HCT116 (cell line): ENCODE results near the gene ARHGEF40. TPM values are rescaled to one million over a fixed set of nuclear protein-coding genes. Genes with fewer than 3 reads are reported as not detected.

Source experiments
- ATAC-seq: fragments of 200-7000 bp; cut with Tn5 transposase; 2 replicates; pipeline ENCODE4 v1.9.1; 2020; ENCODE audit warnings: mild to moderate bottlenecking, moderate library complexity
- BruUV-seq: library from RNA; stranded (reverse); fragments of 400-500 nt; replicated peaks from 2 replicates; lab custom pipeline; 2021; lab: Mats Ljungman, UMichigan
- CTCF ChIA-PET: fragments of 300-600 bp; sonication (Branson Sonifier 250); formaldehyde crosslinking; loops from one replicate; lab custom pipeline; 2021; ENCODE audit warnings: antibody characterized with exemption; lab: Charles Lee
- POLR2A ChIA-PET: fragments of 300-600, 350-600 bp; sonication (Branson Sonifier 250); formaldehyde crosslinking; loops from one replicate; lab custom pipeline; 2021; ENCODE audit warnings: antibody characterized with exemption; lab: Charles Lee
- RAD21 ChIA-PET, 2 experiments: fragments of 300-600 bp; sonication (Branson Sonifier 250); formaldehyde crosslinking; loops; one replicate each; lab custom pipeline; 2023; ENCODE audit warnings: low total read pairs in 2 of 2; ENCODE audit not compliant: uncharacterized antibody in 2 of 2, unreplicated experiment in 2 of 2, low non-redundant PET in 1 of 2; lab: Charles Lee
- DNase-seq: peaks from one replicate; pipeline ENCODE4 v3.0.0-alpha.2; 2010; ENCODE audit warnings: low read depth, low spot score
- H2AFZ ChIP-seq: fragments of 200-600 bp; shearing (Covaris generic), sonication (generic); 2 replicates; pipeline ENCODE4 v1.6.1; 2017; ENCODE audit warnings: low read depth, mixed run types, mixed read lengths, antibody characterized with exemption, low read length; ENCODE audit not compliant: poor library complexity, severe bottlenecking
- H3K27ac ChIP-seq: 2 replicates; pipeline ENCODE4 v1.5.1; 2012; ENCODE audit warnings: low read depth, low read length
- H3K27me3 ChIP-seq: fragments of 200-600 bp; sonication (generic); 2 replicates; pipeline ENCODE4 v1.6.1; 2016; ENCODE audit warnings: mixed run types, low read length, mixed read lengths; ENCODE audit not compliant: insufficient read depth
- H3K36me3 ChIP-seq, 2 experiments: fragments of 200-500 bp in 1 of 2; fragments of 200-600 bp in 1 of 2; sonication (Bioruptor generic) in 1 of 2; sonication (generic) in 1 of 2; 2 replicates each; pipeline versions ENCODE4 v1.5.1 to v1.6.1; 2014 to 2016; ENCODE audit warnings: low read length in 2 of 2, inconsistent platforms in 1 of 2, mixed read lengths in 1 of 2, mixed run types in 1 of 2; ENCODE audit not compliant: insufficient read depth in 2 of 2, control insufficient read depth in 1 of 2
- H3K4me1 ChIP-seq, 2 experiments: fragments of 200-600 bp in 1 of 2; sonication (generic) in 1 of 2; 2 replicates each; pipeline versions ENCODE4 v1.5.1 to v1.6.1; 2012 to 2017; ENCODE audit warnings: low read length in 2 of 2, inconsistent platforms in 1 of 2, mild to moderate bottlenecking in 1 of 2, mixed read lengths in 1 of 2, mixed run types in 1 of 2, moderate library complexity in 1 of 2; ENCODE audit not compliant: insufficient read depth in 2 of 2, control insufficient read depth in 1 of 2
- H3K4me2 ChIP-seq: fragments of 200-600 bp; sonication (generic); 2 replicates; pipeline ENCODE4 v1.6.1; 2017; ENCODE audit warnings: mixed run types, low read length, mixed read lengths
- H3K4me3 ChIP-seq, 2 experiments: fragments of 200-600 bp in 1 of 2; sonication (generic) in 1 of 2; replicated peaks in 1 of 2; 2 replicates each; pipeline ENCODE4 v1.5.1; 2011 to 2016; ENCODE audit warnings: low read length in 2 of 2, control low read depth in 1 of 2, low read depth in 1 of 2, mild to moderate bottlenecking in 1 of 2, mixed read lengths in 1 of 2, mixed run types in 1 of 2
- H3K79me2 ChIP-seq: fragments of 200-600 bp; sonication (generic); 2 replicates; pipeline ENCODE4 v1.6.1; 2017; ENCODE audit warnings: mild to moderate bottlenecking, mixed run types, low read length, moderate library complexity, mixed read lengths; ENCODE audit not compliant: insufficient read depth
- H3K9ac ChIP-seq: fragments of 200-600 bp; sonication (generic); 2 replicates; pipeline ENCODE4 v1.6.1; 2016; ENCODE audit warnings: low read length, mixed read lengths
- H3K9me2 ChIP-seq: fragments of 200-600 bp; sonication (generic), shearing (Covaris generic); 2 replicates; pipeline ENCODE4 v1.6.1; 2017; ENCODE audit warnings: mixed run types, mild to moderate bottlenecking, moderate library complexity; ENCODE audit not compliant: insufficient read depth
- H3K9me3 ChIP-seq, 2 experiments: fragments of 200-500 bp in 1 of 2; fragments of 200-600 bp in 1 of 2; sonication (Bioruptor generic) in 1 of 2; sonication (generic) in 1 of 2; 2 replicates each; pipeline ENCODE4 v1.6.1; 2014 to 2017; ENCODE audit warnings: low read length in 2 of 2, mixed read lengths in 2 of 2, inconsistent platforms in 1 of 2, low read depth in 1 of 2, mild to moderate bottlenecking in 1 of 2, mixed run types in 1 of 2, moderate library complexity in 1 of 2; ENCODE audit not compliant: control insufficient read depth in 1 of 2, insufficient read depth in 1 of 2
- H4K20me1 ChIP-seq: fragments of 200-600 bp; sonication (generic), shearing (Covaris generic); 2 replicates; pipeline ENCODE4 v1.6.1; 2017; ENCODE audit warnings: mixed run types, mild to moderate bottlenecking, moderate library complexity; ENCODE audit not compliant: insufficient read depth
- CEBPB ChIP-seq: IDR thresholded peaks from 2 replicates; pipeline ENCODE4 v1.6.1; 2012; ENCODE audit warnings: low read depth
- ELF1 ChIP-seq: IDR thresholded peaks from 2 replicates; pipeline ENCODE4 v1.6.1; 2012; ENCODE audit warnings: low read depth, borderline replicate concordance
- EZH2 ChIP-seq: fragments of 200-600 bp; sonication (generic); IDR thresholded peaks from 2 replicates; pipeline ENCODE4 v1.6.1; 2017; ENCODE audit warnings: antibody characterized with exemption, mixed run types
- EZH2phosphoT487 ChIP-seq: fragments of 200-600 bp; IDR thresholded peaks from 2 replicates; pipeline ENCODE4 v1.6.1; 2018; ENCODE audit warnings: antibody characterized with exemption, borderline replicate concordance
- FOSL1 ChIP-seq: IDR thresholded peaks from 2 replicates; pipeline ENCODE4 v1.6.1; 2012; ENCODE audit warnings: low read depth
- POLR2A ChIP-seq: IDR thresholded peaks from 2 replicates; pipeline ENCODE4 v1.7.0; 2011; ENCODE audit warnings: borderline replicate concordance; ENCODE audit not compliant: insufficient read depth, insufficient read length; ENCODE audit errors: extremely low read depth
- POLR2AphosphoS5 ChIP-seq: IDR thresholded peaks from 2 replicates; pipeline ENCODE4 v1.6.1; 2011; ENCODE audit warnings: mild to moderate bottlenecking, low read depth, low read length, moderate library complexity
- RAD21 ChIP-seq: IDR thresholded peaks from 2 replicates; pipeline ENCODE4 v1.6.1; 2012; ENCODE audit warnings: low read depth, mild to moderate bottlenecking
- SIN3A ChIP-seq: IDR thresholded peaks from 2 replicates; pipeline ENCODE4 v1.6.1; 2012; ENCODE audit warnings: low read depth
- SP1 ChIP-seq: IDR thresholded peaks from 2 replicates; pipeline ENCODE4 v1.6.1; 2012; ENCODE audit warnings: low read depth
- SRF ChIP-seq: IDR thresholded peaks from 2 replicates; pipeline ENCODE4 v1.6.1; 2012; ENCODE audit warnings: low read depth
- TCF7L2 ChIP-seq: IDR thresholded peaks from 2 replicates; pipeline ENCODE4 v1.7.0; 2011; ENCODE audit warnings: borderline replicate concordance, inconsistent platforms; ENCODE audit not compliant: insufficient read depth, insufficient read length; ENCODE audit errors: extremely low read depth
- YY1 ChIP-seq: IDR thresholded peaks from 2 replicates; pipeline ENCODE4 v1.6.1; 2011; ENCODE audit warnings: low read length, low read depth, moderate library complexity, mild to moderate bottlenecking; ENCODE audit not compliant: insufficient replicate concordance; ENCODE audit errors: extremely low read depth
- ZFX ChIP-seq: fragments of 450-650 bp; IDR thresholded peaks from 2 replicates; pipeline ENCODE4 v1.6.1; 2017
- ZNF274 ChIP-seq: fragments of 200-500 bp; sonication (Bioruptor generic); IDR thresholded peaks from 2 replicates; pipeline ENCODE4 v1.6.1; 2014; ENCODE audit warnings: mild to moderate bottlenecking, low read depth, low read length, inconsistent platforms
- intact Hi-C: fragments of 100-400 bp; cut with micrococcal nuclease; formaldehyde crosslinking; loops from 2 replicates; pipeline ENCODE4 v1.10.0; 2022
- total RNA-seq: library from RNA; stranded (reverse); gene quantifications from one replicate; pipeline ENCODE4 v1.2.1, GENCODE V29; 2021; ENCODE audit not compliant: unreplicated experiment
- TF ChIP-seq, protein P1 (sequence below): IDR thresholded peaks from 2 replicates; pipeline ENCODE4 v1.6.1; 2012
- TF ChIP-seq, protein P2 (sequence below): IDR thresholded peaks from 2 replicates; pipeline ENCODE4 v1.6.1; 2011; ENCODE audit warnings: mild to moderate bottlenecking, low read length, moderate library complexity; ENCODE audit not compliant: insufficient replicate concordance; ENCODE audit errors: extremely low read depth
- TF ChIP-seq, protein P3 (sequence below), 3 experiments: fragments of 200-600 bp in 1 of 3; sonication (generic) in 1 of 3; IDR thresholded peaks in 2 of 3; conservative IDR thresholded peaks in 1 of 3; 2 replicates each; pipeline ENCODE4 v1.5.1; 2012 to 2017; ENCODE audit warnings: low read depth in 2 of 3, low read length in 2 of 3, antibody characterized with exemption in 1 of 3, borderline replicate concordance in 1 of 3, control low read depth in 1 of 3, mild to moderate bottlenecking in 1 of 3, mixed read lengths in 1 of 3, mixed run types in 1 of 3, moderate library complexity in 1 of 3; ENCODE audit not compliant: insufficient read depth in 1 of 3
- TF ChIP-seq, protein P4 (sequence below): IDR thresholded peaks from 2 replicates; pipeline ENCODE4 v1.6.1; 2012; ENCODE audit warnings: low read depth
- TF ChIP-seq, protein P5 (sequence below): IDR thresholded peaks from 2 replicates; pipeline ENCODE4 v1.6.1; 2012

Gene ARHGEF40
- total RNA-seq, 1 experiment from 2014 or later = 6.3 TPM

DNA sequence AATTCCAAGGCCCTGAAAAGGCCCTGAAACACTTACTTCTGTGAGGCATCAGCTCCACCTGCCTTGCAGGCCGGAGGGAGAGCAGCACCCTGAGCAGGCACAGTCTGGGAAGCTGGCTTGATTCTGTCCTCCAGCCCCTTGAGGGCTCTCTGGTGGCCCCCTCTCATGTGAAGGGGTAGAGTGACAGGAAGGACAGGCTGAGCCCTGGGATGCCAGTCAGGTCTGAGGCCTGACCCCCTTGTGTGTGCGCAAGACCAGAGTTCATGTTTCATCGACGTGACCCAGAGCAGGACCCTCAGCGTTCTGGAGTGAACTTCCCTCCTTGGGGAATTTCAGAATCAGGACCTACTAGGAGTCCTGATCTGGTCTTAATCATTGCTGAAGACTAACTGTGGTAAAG is 11.2 kb upstream of the ARHGEF40 start:
- no peak for ATAC-seq
- Histone ChIP-seq H4K20me1 (no peaks in the 10 kb centered on the region), H3K9me2 (no peaks in the 10 kb centered on the region), H3K9me3 (no peaks in the 10 kb centered on the region), H3K9ac (no peak overlapping the region), H3K27ac (no peak overlapping the region), H3K27me3 (peaks cover 5% of the 10 kb centered on the region), H3K4me1 (no peaks in the 10 kb centered on the region), H2AFZ (no peak overlapping the region), H3K79me2 (no peaks in the 10 kb centered on the region), H3K4me3 (no peak overlapping the region), H3K4me2 (no peak overlapping the region)
- BruUV-seq = no TSS peak
- RAD21 ChIA-PET = no interaction called here
- POLR2A ChIA-PET = no interaction called here
- intact Hi-C loops = no loop called here
- CTCF ChIA-PET = interaction anchor here (1.4 kb wide), 1 partner anchor 44 kb away, joined by 4 read pairs; no protein-coding TSS in a partner anchor
- no peak for TF ChIP-seq EZH2
- no peak for TF ChIP-seq POLR2AphosphoS5
- TF ChIP-seq, protein P1, sequence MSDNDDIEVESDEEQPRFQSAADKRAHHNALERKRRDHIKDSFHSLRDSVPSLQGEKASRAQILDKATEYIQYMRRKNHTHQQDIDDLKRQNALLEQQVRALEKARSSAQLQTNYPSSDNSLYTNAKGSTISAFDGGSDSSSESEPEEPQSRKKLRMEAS = no peak
- no peak for TF ChIP-seq YY1
- TF ChIP-seq, protein P2, sequence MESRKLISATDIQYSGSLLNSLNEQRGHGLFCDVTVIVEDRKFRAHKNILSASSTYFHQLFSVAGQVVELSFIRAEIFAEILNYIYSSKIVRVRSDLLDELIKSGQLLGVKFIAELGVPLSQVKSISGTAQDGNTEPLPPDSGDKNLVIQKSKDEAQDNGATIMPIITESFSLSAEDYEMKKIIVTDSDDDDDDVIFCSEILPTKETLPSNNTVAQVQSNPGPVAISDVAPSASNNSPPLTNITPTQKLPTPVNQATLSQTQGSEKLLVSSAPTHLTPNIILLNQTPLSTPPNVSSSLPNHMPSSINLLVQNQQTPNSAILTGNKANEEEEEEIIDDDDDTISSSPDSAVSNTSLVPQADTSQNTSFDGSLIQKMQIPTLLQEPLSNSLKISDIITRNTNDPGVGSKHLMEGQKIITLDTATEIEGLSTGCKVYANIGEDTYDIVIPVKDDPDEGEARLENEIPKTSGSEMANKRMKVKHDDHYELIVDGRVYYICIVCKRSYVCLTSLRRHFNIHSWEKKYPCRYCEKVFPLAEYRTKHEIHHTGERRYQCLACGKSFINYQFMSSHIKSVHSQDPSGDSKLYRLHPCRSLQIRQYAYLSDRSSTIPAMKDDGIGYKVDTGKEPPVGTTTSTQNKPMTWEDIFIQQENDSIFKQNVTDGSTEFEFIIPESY = no peak
- TF ChIP-seq SRF = no peak
- no peak for TF ChIP-seq ZFX
- TF ChIP-seq, protein P3, sequence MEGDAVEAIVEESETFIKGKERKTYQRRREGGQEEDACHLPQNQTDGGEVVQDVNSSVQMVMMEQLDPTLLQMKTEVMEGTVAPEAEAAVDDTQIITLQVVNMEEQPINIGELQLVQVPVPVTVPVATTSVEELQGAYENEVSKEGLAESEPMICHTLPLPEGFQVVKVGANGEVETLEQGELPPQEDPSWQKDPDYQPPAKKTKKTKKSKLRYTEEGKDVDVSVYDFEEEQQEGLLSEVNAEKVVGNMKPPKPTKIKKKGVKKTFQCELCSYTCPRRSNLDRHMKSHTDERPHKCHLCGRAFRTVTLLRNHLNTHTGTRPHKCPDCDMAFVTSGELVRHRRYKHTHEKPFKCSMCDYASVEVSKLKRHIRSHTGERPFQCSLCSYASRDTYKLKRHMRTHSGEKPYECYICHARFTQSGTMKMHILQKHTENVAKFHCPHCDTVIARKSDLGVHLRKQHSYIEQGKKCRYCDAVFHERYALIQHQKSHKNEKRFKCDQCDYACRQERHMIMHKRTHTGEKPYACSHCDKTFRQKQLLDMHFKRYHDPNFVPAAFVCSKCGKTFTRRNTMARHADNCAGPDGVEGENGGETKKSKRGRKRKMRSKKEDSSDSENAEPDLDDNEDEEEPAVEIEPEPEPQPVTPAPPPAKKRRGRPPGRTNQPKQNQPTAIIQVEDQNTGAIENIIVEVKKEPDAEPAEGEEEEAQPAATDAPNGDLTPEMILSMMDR (IDR thresholded peaks at IDR 0.05 in 2 of 3, conservative IDR thresholded peaks at IDR 0.05 in 1 of 3; ENCODE audit: borderline replicate concordance in 1 of 3, insufficient read depth in 1 of 3, low read depth in 2 of 3, low read length in 2 of 3) = no peak
- TF ChIP-seq ZNF274 = no peak
- TF ChIP-seq ELF1 = no peak
- no peak for TF ChIP-seq FOSL1
- TF ChIP-seq POLR2A = no peak
- no peak for TF ChIP-seq TCF7L2
- TF ChIP-seq SIN3A = no peak
- TF ChIP-seq RAD21 = no peak
- no peak for TF ChIP-seq CEBPB
- TF ChIP-seq, protein P4, sequence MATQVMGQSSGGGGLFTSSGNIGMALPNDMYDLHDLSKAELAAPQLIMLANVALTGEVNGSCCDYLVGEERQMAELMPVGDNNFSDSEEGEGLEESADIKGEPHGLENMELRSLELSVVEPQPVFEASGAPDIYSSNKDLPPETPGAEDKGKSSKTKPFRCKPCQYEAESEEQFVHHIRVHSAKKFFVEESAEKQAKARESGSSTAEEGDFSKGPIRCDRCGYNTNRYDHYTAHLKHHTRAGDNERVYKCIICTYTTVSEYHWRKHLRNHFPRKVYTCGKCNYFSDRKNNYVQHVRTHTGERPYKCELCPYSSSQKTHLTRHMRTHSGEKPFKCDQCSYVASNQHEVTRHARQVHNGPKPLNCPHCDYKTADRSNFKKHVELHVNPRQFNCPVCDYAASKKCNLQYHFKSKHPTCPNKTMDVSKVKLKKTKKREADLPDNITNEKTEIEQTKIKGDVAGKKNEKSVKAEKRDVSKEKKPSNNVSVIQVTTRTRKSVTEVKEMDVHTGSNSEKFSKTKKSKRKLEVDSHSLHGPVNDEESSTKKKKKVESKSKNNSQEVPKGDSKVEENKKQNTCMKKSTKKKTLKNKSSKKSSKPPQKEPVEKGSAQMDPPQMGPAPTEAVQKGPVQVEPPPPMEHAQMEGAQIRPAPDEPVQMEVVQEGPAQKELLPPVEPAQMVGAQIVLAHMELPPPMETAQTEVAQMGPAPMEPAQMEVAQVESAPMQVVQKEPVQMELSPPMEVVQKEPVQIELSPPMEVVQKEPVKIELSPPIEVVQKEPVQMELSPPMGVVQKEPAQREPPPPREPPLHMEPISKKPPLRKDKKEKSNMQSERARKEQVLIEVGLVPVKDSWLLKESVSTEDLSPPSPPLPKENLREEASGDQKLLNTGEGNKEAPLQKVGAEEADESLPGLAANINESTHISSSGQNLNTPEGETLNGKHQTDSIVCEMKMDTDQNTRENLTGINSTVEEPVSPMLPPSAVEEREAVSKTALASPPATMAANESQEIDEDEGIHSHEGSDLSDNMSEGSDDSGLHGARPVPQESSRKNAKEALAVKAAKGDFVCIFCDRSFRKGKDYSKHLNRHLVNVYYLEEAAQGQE = no peak
- TF ChIP-seq SP1 = no peak
- TF ChIP-seq, protein P5, sequence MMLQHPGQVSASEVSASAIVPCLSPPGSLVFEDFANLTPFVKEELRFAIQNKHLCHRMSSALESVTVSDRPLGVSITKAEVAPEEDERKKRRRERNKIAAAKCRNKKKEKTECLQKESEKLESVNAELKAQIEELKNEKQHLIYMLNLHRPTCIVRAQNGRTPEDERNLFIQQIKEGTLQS = no peak
- TF ChIP-seq EZH2phosphoT487 = no peak
- TF ChIP-seq, all 23 proteins: peak for 0
- no peak for DNase-seq
- no peaks in the 10 kb centered on the region for H3K36me3 ChIP-seq
